Adipocyte (in vitro differentiated cells): ENCODE measurements around the gene KIF2A.

Source experiments
- DNase-seq: peaks from one replicate; pipeline ENCODE4 v3.0.0-alpha.2; 2015; ENCODE audit warnings: low read depth
- H3K27me3 ChIP-seq: replicated peaks from 2 replicates; pipeline ENCODE4 v1.7.0; 2013; ENCODE audit warnings: mild to moderate bottlenecking, low read length, moderate library complexity; ENCODE audit not compliant: control insufficient read depth, insufficient read depth
- H3K36me3 ChIP-seq: 2 replicates; pipeline ENCODE4 v1.7.0; 2013; ENCODE audit warnings: low read length, mild to moderate bottlenecking, moderate library complexity; ENCODE audit not compliant: control insufficient read depth, insufficient read depth, severe bottlenecking
- H3K4me1 ChIP-seq: 2 replicates; pipeline ENCODE4 v1.7.0; 2013; ENCODE audit warnings: mild to moderate bottlenecking, low read length, moderate library complexity; ENCODE audit not compliant: control insufficient read depth, insufficient read depth
- H3K4me3 ChIP-seq: 2 replicates; pipeline ENCODE4 v1.7.0; 2013; ENCODE audit warnings: mild to moderate bottlenecking, low read length, moderate library complexity
- H3K9ac ChIP-seq: 2 replicates; pipeline ENCODE4 v1.7.0; 2013; ENCODE audit warnings: mild to moderate bottlenecking, low read length, moderate library complexity
- H3K9me3 ChIP-seq: 2 replicates; pipeline ENCODE4 v1.7.0; 2013; ENCODE audit warnings: mild to moderate bottlenecking, low read length, moderate library complexity; ENCODE audit not compliant: control insufficient read depth

KIF2A gene

DNA sequence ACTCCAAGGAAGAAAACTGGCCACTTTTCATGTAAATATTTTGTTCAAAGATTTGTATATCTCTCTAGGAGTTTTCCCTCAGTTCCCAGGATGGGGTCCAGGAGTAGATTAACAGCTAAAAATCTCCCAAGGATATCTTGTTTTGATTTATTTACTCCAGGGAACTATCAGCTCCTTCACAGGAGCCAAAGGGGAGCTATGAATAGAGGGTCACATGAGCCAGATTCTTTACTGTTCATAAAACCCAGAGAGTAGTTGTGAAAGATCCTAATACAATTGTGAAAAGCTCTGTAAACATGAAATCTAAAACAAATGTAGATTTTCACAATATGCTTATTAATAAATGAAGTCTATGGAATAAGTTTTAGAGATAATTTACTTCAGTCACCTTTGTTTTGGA is 80.8 kb downstream of the KIF2A start:
- DNase-seq: peak; percentile 65
- Histone ChIP-seq H3K4me1 (peaks cover 26% of the 10 kb centered on the region), H3K9ac (no peak overlapping the region), H3K9me3 (no peaks in the 10 kb centered on the region), H3K27me3 (no peaks in the 10 kb centered on the region), H3K4me3 (no peak overlapping the region), H3K36me3 (peaks cover 75% of the 10 kb centered on the region)

GRCh38 chr5:62395210-62395950 is 89.4 kb downstream of the KIF2A start:
- peak; percentile 10 for DNase-seq
- H3K9ac ChIP-seq: no peak overlapping the region
- H3K36me3 ChIP-seq: peaks cover 89% of the 10 kb centered on the region
- H3K4me3 ChIP-seq: no peak overlapping the region
- H3K9me3 ChIP-seq: no peaks in the 10 kb centered on the region
- H3K27me3 ChIP-seq: no peaks in the 10 kb centered on the region
- no peaks in the 10 kb centered on the region for H3K4me1 ChIP-seq

DNA sequence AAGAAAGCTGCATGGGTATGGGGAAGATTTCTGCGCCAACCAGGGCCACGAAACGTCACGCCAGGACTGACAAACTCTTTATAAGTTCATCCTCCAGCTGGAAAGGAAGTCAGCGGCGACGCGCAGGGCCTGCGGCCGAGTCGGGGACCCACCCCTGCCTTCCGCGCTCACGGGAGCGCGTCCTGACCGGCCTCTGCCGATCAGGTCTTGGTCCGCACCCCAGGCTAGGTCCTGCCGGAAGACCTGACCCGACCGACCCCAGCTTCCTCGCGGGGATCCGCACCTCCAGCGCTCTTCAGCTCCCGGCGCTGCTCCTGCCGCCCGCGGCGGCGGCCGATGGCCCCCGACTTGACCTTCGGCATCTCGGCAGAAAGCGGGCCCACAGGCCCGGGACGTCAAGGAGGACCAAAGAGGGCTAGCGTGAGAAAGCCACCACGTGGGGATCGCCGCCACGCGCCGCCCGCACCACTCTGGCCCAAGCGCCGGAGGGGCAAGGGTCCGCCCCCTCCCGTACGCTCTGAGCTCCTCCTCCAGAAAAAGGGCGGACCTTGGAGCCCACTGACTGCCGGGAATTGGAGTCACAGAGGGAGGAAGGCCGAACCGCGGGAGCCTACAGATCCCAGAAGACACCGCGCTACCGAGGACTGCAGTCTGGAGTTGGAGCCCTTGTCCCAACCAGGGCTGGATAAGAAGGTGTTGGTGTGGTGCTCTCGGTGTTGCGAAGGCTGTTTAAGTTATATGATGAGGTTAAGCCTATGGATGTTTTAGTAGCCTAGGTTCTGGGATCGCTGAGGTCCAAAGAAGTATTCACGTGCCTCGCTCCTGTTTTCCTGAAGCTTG is 97.6 kb downstream of the KIF2A start, which contains the start of gene DIMT1:
Gene DIMT1, minus strand, starts transcription at position 495 of the 840 bp plus-strand sequence. Its CDS starts 133 bp downstream, at position 362.
- H3K9ac ChIP-seq: peak within 1 kb of the TSS; percentile 96
- no peaks in the 10 kb centered on the region for H3K9me3 ChIP-seq
- peaks cover 16% of the 10 kb centered on the region for H3K4me1 ChIP-seq
- H3K36me3 ChIP-seq: peaks cover 19% of the 10 kb centered on the region
- no peaks in the 10 kb centered on the region for H3K27me3 ChIP-seq
- H3K4me3 ChIP-seq: peak within 1 kb of the TSS; percentile 87
- DNase-seq: peak; percentile 100

DNA sequence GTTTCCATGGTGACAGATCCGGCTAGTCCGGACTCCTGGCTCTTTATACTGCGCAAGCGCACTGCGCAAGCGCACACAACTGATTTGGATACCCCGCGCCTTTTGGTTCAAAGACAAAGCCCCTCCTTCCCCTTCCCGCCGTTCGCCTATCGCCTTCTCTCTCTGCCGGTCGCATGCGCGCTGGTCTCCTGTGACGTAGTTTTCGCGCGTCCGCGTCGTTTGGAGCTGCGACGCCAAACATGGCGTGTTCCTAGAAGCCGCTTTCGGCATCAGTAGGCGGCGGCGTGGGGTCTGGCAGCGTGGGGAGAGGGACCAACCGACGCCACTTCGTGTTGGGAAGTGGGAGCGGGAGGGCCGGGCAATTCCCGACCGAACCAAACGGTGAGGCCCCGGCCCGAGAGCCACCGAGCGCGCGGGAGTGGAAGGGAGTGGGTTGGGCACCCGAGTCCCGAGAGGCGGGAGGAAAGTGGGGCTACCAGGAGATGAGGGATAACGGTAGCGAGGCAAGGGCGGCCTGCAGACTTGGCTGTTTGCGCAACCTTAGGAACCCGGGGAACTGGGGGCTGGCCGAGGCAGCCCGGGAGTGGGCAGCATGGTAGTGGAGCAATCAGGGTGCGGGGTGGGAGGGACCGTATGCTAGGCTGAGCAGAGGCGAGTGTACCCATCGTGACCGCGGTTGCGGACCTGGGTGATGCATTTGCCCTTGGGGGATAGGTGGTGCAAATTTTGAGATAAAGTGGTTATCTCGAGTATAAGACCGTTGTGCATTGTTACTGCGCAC is 106.7 kb downstream of the KIF2A start, which contains the start of gene IPO11:
Gene IPO11, plus strand, starts transcription at position 215 of the 781 bp plus-strand sequence. CDS start 24,517 bp downstream, outside the sequence.
- H3K4me3 ChIP-seq: peak within 1 kb of the TSS; percentile 96
- peak; percentile 99 for DNase-seq
- H3K9ac ChIP-seq: peak within 1 kb of the TSS; percentile 90

DNA sequence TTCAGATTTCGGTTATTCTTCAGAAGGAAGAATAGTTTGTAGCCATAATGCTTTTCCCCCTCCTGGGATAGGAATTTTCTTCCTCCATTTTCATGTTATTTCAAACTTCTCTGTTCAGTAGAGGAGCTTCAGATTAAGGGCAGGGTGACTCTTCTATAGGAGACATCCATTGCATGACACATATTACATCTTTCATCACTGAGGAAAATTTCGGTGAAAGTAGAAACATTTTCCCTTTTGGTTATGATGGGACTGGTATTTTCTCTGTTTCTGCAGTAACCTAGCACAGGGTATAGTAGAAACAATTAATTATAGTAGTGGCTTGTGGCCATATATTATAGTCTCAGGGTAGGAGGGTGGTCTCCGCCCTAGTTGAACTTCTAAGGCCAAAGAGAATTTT is 107.7 kb downstream of the KIF2A start:
- H3K4me3 ChIP-seq: peak overlapping the region; percentile 96
- no peak for DNase-seq
- H3K4me1 ChIP-seq: peaks cover 14% of the 10 kb centered on the region
- H3K27me3 ChIP-seq: no peaks in the 10 kb centered on the region
- H3K36me3 ChIP-seq: no peaks in the 10 kb centered on the region
- no peaks in the 10 kb centered on the region for H3K9me3 ChIP-seq
- peak overlapping the region; percentile 90 for H3K9ac ChIP-seq

More for the DNA sequence above, 106.7 kb downstream of the KIF2A start, which contains the start of gene IPO11:
- H3K36me3 ChIP-seq: no peaks in the 10 kb centered on the region
- H3K4me1 ChIP-seq: peaks cover 14% of the 10 kb centered on the region
- no peaks in the 10 kb centered on the region for H3K27me3 ChIP-seq
- no peaks in the 10 kb centered on the region for H3K9me3 ChIP-seq

GRCh38 chr5:62418462-62419076 is 112.6 kb downstream of the KIF2A start:
- H3K9me3 ChIP-seq: no peaks in the 10 kb centered on the region
- no peaks in the 10 kb centered on the region for H3K36me3 ChIP-seq
- DNase-seq: no peak
- H3K4me1 ChIP-seq: peaks cover 5% of the 10 kb centered on the region
- H3K9ac ChIP-seq: no peak overlapping the region
- no peaks in the 10 kb centered on the region for H3K27me3 ChIP-seq
- H3K4me3 ChIP-seq: no peak overlapping the region

DNA sequence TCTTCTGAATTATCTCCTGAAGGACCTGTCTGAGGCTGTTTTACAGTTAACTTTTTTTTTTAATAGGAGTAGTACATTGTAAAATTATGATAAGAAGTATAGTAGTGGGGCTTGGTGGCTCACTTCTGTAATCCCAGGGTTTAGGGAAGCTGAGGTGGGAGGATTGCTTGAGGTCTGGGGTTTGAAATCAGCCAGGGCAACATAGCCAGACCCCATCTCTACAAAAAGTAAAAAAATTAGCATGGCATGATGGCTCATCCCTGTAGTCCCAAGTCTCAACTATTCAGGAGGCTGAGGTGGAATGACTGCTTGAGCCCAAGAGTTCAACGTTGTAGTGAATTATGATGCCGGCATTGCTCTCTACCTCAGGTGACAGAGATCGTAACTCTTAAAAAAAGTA is 113.6 kb downstream of the KIF2A start:
- Histone ChIP-seq H3K4me3 (no peak overlapping the region), H3K4me1 (no peaks in the 10 kb centered on the region), H3K36me3 (no peaks in the 10 kb centered on the region), H3K9ac (no peak overlapping the region), H3K9me3 (no peaks in the 10 kb centered on the region), H3K27me3 (no peaks in the 10 kb centered on the region)
- no peak for DNase-seq

DNA sequence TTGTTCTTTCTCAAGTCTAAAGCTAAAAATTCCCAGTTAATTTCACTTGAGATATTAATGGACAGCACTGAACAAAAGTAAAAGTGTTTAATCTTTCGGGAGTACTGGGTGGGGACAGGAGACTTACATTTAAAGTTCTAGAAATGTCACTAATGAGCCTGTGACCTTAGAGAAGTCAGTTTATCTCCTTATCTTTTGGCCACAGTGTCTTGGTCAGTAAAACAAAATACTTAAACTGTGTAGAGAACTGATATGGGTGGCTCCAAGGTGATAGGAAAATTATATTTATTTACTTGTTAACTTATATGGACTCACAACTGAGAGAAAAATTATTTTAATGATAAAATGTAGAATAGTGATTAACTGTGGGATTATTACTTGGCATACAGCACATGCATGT is 115.4 kb downstream of the KIF2A start:
- no peak for DNase-seq

DNA sequence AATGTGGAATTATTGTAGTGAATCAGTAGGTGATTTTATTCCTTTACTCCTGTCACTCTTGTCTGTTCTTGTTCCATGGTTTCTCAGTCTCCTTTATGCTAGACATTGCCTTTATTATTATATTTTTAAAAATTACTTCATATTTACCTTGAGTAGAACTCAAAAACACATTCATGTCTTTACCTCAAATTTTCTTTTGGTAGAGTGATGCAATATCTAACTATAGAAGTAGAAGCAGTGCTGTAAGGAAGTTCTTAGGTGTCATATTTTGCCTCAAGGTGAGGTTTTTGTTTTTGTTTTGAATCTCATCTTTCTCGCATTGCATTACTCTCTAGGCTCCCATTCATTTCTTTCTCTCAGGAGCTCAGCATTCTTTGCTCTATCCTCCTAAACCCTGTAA is 118.8 kb downstream of the KIF2A start:
- H3K4me1 ChIP-seq: peaks cover 3% of the 10 kb centered on the region
- H3K9ac ChIP-seq: no peak overlapping the region
- no peak overlapping the region for H3K4me3 ChIP-seq
- H3K9me3 ChIP-seq: no peaks in the 10 kb centered on the region
- H3K27me3 ChIP-seq: no peaks in the 10 kb centered on the region
- DNase-seq: no peak
- H3K36me3 ChIP-seq: no peaks in the 10 kb centered on the region

More for the DNA sequence above, 115.4 kb downstream of the KIF2A start:
- no peaks in the 10 kb centered on the region for H3K36me3 ChIP-seq
- H3K4me3 ChIP-seq: no peak overlapping the region
- no peak overlapping the region for H3K9ac ChIP-seq
- no peaks in the 10 kb centered on the region for H3K4me1 ChIP-seq
- H3K9me3 ChIP-seq: no peaks in the 10 kb centered on the region
- no peaks in the 10 kb centered on the region for H3K27me3 ChIP-seq

GRCh38 chr5:62431735-62432620 is 126.0 kb downstream of the KIF2A start:
- no peak for DNase-seq
- Histone ChIP-seq H3K9me3 (no peaks in the 10 kb centered on the region), H3K36me3 (no peaks in the 10 kb centered on the region), H3K4me1 (peaks cover 43% of the 10 kb centered on the region), H3K4me3 (peak overlapping the region; percentile 68), H3K9ac (peak overlapping the region; percentile 76), H3K27me3 (no peaks in the 10 kb centered on the region)
